HG03378 (cell line): ENCODE measurements around the gene DUSP7.

ENCODE experiments used
- ATAC-seq: cut with Tn5 transposase; IDR thresholded peaks from one replicate; pipeline ENCODE4 v1.9.1; 2021; ENCODE audit warnings: mild to moderate bottlenecking, moderate library complexity; ENCODE audit not compliant: unreplicated experiment

DUSP7 gene

GRCh38 chr3:52068730-52069129 lies 12.4 kb upstream of the DUSP7 start:
- ATAC-seq = no peak

DNA sequence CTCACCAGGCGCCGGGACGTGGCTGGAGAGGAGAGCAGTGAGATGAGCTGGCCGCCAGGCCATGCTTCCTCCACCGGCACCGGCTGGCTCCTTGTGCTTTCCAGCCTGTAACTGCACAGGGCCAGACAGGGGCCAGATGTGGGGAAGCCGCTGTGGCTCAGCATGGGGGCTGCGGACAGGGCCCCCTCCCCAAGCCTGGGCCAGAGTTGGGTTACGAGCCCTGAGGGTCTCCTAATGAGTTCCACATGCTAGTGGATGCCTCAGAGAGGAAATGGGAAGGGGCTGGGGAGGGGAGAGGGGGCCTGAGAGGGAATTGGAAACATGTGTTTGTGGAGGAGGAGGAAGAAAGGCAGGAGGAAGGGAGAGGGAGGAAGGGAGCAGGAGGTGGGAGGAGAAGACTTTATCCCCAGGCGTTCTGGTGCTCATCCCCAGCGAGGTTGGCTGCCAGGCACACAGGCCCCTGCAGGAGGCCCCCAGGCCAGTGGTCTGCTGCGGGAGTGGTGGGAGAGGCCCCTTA lies 11.7 kb upstream of the DUSP7 start:
- no peak for ATAC-seq

DNA sequence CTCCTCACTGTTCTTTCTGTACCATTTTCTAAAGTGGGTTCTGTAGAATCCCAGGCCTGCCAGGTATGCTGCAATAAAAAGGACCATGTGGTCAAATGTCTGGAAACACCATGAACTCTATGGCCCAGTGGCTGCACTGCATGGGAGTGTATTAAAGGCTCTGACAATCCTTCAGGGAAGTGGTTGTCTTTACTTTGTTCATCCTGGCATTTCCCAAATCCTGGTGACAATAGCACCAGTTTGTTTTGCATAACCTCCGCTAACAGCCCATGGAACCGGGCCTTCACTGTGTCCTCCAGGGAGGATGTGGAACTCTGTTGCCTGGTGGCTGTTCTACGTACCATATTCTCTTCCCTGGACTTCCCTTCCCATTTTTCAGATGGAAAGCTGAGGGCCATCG lies 11.2 kb upstream of the DUSP7 start:
- ATAC-seq = no peak

GRCh38 chr3:52067046-52067445 lies 10.7 kb upstream of the DUSP7 start:
- ATAC-seq = no peak

- ATAC-seq = no peak
These were observed 8.9 kb upstream of the DUSP7 start for GRCh38 chr3:52065264-52065756.

- ATAC-seq = no peak
These were observed 8.2 kb upstream of the DUSP7 start for GRCh38 chr3:52064561-52064960.

- ATAC-seq = no peak
These were observed 6.8 kb upstream of the DUSP7 start for GRCh38 chr3:52063026-52063723.

- ATAC-seq = no peak
These were observed 6.1 kb upstream of the DUSP7 start for GRCh38 chr3:52062505-52062904.

DNA sequence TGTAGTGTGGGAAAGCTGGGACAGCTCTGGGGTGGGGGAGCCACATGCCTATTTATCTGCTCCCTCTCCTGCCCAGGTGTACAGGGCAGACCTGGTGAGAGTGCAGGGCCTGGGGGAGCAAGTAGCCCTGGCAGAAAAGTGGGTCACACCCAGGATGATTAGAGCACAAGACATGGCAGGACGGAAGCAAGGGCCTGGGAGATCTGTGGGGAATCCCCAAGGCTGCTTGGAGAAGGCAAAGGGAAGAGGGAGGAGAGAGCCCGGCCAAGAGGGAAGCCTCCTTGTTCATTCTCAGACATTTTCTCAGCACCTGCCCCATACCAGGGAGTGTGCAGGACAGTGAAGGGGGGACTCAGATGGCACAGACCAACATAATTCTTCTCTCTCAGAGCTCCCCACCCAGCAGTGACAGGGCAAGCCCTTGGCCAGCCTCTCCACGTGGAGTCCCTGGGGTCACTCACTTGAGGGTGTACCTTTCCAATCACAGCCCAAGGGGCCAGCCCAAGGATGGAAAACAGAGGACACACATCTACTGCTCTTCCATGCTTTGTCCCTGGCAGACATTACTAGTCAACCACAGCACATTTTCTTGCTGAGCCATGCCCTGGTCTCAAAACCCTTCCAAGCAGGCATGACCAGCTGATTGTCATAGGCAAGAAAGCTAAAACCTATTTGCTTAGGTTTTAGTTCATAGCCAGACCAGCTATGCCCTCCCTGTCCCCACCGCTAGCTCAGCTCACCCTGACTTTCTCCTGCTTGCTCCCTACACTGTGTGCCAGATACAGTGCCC lies 4.9 kb upstream of the DUSP7 start:
- no peak for ATAC-seq

DNA sequence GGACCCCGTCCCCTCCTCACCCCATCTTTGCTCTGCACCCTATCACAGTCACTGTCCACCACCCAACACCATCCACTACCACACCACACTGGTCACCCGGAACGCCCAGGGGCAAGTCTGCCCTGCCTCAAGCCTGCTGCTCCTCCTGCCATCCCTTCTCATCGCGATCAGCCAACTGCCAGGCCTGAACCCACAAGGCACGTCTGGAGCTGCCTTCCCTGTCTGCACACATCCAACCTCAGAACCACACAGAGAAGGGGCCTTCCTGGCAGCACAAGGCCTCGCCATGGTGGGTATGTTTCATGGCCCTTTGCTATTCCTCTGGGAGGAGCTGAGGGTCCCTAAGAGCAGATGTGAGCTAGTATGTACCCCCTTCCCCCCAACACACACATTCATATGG lies 3.4 kb upstream of the DUSP7 start:
- ATAC-seq = no peak

- no peak for ATAC-seq
These were observed 1.6 kb upstream of the DUSP7 start for GRCh38 chr3:52057812-52058495.

DNA sequence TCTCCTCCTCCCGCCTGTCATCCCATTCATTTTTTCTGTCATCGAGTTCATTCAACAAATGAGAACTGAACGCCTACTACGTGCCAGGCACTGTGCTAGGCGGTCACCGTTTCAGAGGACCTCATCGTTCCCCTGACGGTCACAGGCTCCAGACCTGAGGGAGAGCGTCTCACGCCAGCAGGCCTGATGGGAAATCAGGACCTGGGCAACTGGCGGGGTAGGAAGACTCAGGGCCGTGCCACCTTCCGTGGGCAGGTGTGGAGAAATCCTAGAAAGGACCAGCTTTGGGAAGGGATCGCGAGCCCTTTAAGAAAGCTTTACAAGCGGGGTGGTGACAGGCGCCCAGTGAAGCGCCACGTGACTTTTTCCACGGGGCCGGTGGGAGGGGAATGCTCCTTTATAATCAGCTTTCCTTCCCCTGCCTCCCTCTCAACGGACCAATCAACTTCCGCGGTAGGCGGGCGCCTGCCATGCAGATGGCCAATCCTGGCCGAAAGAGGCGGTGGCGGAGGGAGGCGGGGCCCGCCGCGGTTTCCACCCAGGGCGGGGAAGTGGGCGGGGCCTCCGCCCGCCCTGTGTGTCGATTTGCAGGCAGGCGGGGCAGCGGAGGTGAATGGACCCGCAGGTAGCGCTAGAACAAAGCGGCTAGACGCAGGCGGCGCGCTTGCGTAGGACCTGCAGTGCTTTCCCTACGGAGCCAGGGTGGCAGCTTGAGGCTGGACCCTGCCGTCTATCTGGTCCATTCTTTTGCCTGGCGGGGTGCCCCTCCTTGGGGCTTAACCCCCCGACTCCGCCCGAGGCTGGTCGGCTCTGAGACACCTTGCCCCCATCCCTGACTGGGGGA lies 819 bp upstream of the DUSP7 start:
- peak; percentile 76 for ATAC-seq

- ATAC-seq = no peak
These were observed 627 bp downstream of the DUSP7 start for GRCh38 chr3:52055537-52056351.

DNA sequence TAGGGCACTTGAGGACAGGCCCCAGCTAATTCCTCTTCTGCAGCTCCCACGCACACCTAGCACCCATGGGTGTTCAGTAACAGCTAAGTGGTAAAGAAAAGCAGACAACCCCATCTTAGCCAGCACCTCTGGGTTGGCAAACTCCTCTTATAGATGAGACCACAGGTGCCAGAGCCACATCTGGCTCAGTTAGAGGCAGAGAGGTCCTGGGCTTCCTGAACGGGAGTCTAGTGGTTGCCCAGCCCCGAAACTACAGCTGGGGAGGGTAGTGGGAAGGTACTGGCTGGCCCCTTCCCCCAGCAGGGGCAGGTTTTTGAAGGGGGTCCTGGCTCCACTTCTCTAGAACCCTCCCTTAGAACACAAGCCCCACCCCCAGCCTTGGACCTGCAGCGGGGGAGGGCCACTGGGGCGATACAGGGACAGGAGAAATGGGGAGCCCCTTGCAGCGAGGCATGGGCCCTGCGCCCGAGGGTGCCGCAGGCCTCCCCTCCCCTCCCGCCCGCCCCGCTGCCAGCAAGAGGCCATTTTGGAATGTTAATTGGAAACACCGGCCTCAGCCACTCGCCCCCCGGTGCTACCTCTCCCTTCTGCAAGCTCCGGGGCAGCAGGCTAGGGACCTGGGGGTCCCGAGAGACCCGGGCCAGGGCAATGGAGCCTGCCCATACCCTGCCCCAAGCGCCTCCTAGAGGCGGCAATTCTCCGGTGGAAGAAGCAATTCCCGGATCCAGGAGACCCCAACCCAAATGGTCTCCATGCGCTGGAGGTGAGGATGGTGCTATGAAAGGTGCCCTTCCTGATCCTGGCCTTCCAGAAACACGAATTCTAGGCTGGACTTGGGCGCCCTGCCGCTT lies 1.5 kb downstream of the DUSP7 start:
- no peak for ATAC-seq

- no peak for ATAC-seq
These were observed 2.8 kb downstream of the DUSP7 start for GRCh38 chr3:52053307-52054304.

DNA sequence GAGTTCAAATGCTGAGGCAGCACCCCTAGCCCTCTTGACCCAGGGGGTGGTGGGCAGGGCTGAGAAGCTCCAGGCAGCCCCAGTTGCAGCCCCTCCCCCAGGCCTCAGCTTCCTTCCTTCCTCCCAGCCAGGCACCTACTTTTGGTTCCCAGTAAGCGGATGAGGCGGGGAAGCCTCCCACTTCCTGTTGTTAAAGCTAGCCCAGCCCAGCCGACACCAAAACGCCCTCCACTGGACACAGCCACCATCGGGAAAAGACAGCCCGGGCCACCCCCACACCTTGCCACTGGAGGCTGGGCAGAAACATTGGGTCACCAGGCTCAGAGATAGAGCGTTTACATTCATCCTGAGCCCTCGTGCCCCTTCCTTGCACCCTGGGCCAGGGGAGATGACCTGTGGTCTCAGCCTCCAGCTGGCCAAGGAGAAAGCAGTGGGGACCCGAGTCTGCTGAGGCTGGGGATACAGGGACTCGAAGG lies 3.5 kb downstream of the DUSP7 start:
- ATAC-seq = no peak

- no peak for ATAC-seq
These were observed 4.9 kb downstream of the DUSP7 start for GRCh38 chr3:52051444-52051843.
